Panc1 (cell line): ENCODE data around the gene ZNF319. TPM values are rescaled to one million over a fixed set of nuclear protein-coding genes. Genes with fewer than 3 reads are reported as not detected.

Experiments
- ATAC-seq: fragments of 200-7000 bp; cut with Tn5 transposase; 2 replicates; pipeline ENCODE4 v1.9.1; 2020; ENCODE audit warnings: mild to moderate bottlenecking, moderate library complexity
- BruUV-seq: library from RNA; stranded (reverse); fragments of 400-500 nt; replicated peaks from 2 replicates; lab custom pipeline; 2021; lab: Mats Ljungman, UMichigan
- CTCF ChIA-PET: fragments of 300-600 bp; sonication (Branson Sonifier 250); formaldehyde crosslinking; loops from one replicate; lab custom pipeline; 2022; ENCODE audit warnings: antibody characterized with exemption; lab: Charles Lee
- POLR2A ChIA-PET: fragments of 300-600 bp; sonication (Branson Sonifier 250); formaldehyde crosslinking; loops from one replicate; lab custom pipeline; 2022; ENCODE audit warnings: antibody characterized with exemption; lab: Charles Lee
- DNase-seq: peaks from one replicate; pipeline ENCODE4 v3.0.0-alpha.2; 2010; ENCODE audit warnings: low read depth, low spot score
- H3K27ac ChIP-seq: 2 replicates; pipeline ENCODE4 v1.5.1; 2011; ENCODE audit warnings: mild to moderate bottlenecking, low read length, inconsistent platforms
- H3K27me3 ChIP-seq: fragments of 200-500 bp; sonication (Bioruptor generic); 2 replicates; pipeline ENCODE4 v1.6.0; 2014; ENCODE audit warnings: low read length, inconsistent platforms; ENCODE audit not compliant: control insufficient read depth, insufficient read depth
- H3K36me3 ChIP-seq: fragments of 200-500 bp; sonication (Bioruptor generic); 2 replicates; pipeline ENCODE4 v1.5.1; 2014; ENCODE audit warnings: inconsistent platforms, mild to moderate bottlenecking, low read length, moderate library complexity; ENCODE audit not compliant: control insufficient read depth, insufficient read depth
- H3K4me1 ChIP-seq: 2 replicates; pipeline ENCODE4 v1.5.1; 2011; ENCODE audit warnings: inconsistent platforms, mild to moderate bottlenecking, low read length, moderate library complexity; ENCODE audit not compliant: control insufficient read depth, insufficient read depth
- H3K4me3 ChIP-seq, 2 experiments: 2 replicates each; pipeline ENCODE4 v1.5.1; 2011 to 2012; ENCODE audit warnings: low read depth in 2 of 2, low read length in 2 of 2, mild to moderate bottlenecking in 2 of 2, inconsistent platforms in 1 of 2, moderate library complexity in 1 of 2
- H3K9me3 ChIP-seq: fragments of 200-500 bp; sonication (Bioruptor generic); 2 replicates; pipeline ENCODE4 v1.5.1; 2014; ENCODE audit warnings: low read depth, mild to moderate bottlenecking, inconsistent platforms, low read length, moderate library complexity; ENCODE audit not compliant: control insufficient read depth, insufficient read depth
- POLR2AphosphoS5 ChIP-seq: IDR thresholded peaks from 2 replicates; pipeline ENCODE4 v1.6.1; 2012; ENCODE audit warnings: mild to moderate bottlenecking, low read depth, low read length, moderate library complexity
- REST ChIP-seq, 2 experiments: IDR thresholded peaks; 2 replicates each; pipeline ENCODE4 v1.6.1; 2011 to 2012; ENCODE audit warnings: low read depth in 2 of 2, control low read depth in 1 of 2, low read length in 1 of 2, mild to moderate bottlenecking in 1 of 2, moderate library complexity in 1 of 2; ENCODE audit not compliant: insufficient read depth in 1 of 2
- SIN3A ChIP-seq: IDR thresholded peaks from 2 replicates; pipeline ENCODE4 v1.6.1; 2012; ENCODE audit warnings: low read depth, mild to moderate bottlenecking, low read length, moderate library complexity, borderline replicate concordance; ENCODE audit not compliant: insufficient read depth
- TCF7L2 ChIP-seq: IDR thresholded peaks from 2 replicates; pipeline ENCODE4 v1.6.1; 2011; ENCODE audit warnings: mild to moderate bottlenecking, low read depth, low read length, inconsistent platforms
- in situ Hi-C: cut with HindIII; loops from 2 replicates; pipeline ENCODE4 v1.10.0; 2016; ENCODE audit warnings: low sequenced_read_pairs, low pct_unique_long_range_greater_than_20kb
- intact Hi-C: fragments of 100-400 bp; cut with micrococcal nuclease; formaldehyde crosslinking; loops from one replicate; pipeline ENCODE4 v1.10.0; 2022; ENCODE audit not compliant: unreplicated experiment
- total RNA-seq: library from RNA; stranded (reverse); gene quantifications from one replicate; pipeline ENCODE4 v1.2.1, GENCODE V29; 2021; ENCODE audit not compliant: unreplicated experiment
- TF ChIP-seq, protein P1 (sequence below): fragments of 450-650 bp; IDR thresholded peaks from 2 replicates; pipeline ENCODE4 v1.5.1; 2017; ENCODE audit warnings: mild to moderate bottlenecking

Gene ZNF319
- total RNA-seq, 1 experiment from 2014 or later, result 6.5 TPM

- ATAC-seq, result no peak
- Histone ChIP-seq H3K4me3 (no peak overlapping the region), H3K27ac (no peak overlapping the region)
Measured at GRCh38 chr16:57993438-57993837, 7.0 kb downstream of the ZNF319 start.

GRCh38 chr16:57992084-57992483, 8.4 kb downstream of the ZNF319 start:
- in situ Hi-C loops, result no loop called here
- CTCF ChIA-PET, result interaction anchor here (0.6 kb wide), 1 partner anchor 129 kb away, joined by 5 read pairs; no protein-coding TSS in a partner anchor

More at GRCh38 chr16:57993438-57993837, 7.0 kb downstream of the ZNF319 start:
- TF ChIP-seq POLR2AphosphoS5 (no peak), TCF7L2 (no peak), SIN3A (no peak), REST (IDR thresholded peaks at IDR 0.05; ENCODE audit: insufficient read depth in 1 of 2, low read depth in 2 of 2, low read length in 1 of 2) (no peak)
- TF ChIP-seq, protein P1, sequence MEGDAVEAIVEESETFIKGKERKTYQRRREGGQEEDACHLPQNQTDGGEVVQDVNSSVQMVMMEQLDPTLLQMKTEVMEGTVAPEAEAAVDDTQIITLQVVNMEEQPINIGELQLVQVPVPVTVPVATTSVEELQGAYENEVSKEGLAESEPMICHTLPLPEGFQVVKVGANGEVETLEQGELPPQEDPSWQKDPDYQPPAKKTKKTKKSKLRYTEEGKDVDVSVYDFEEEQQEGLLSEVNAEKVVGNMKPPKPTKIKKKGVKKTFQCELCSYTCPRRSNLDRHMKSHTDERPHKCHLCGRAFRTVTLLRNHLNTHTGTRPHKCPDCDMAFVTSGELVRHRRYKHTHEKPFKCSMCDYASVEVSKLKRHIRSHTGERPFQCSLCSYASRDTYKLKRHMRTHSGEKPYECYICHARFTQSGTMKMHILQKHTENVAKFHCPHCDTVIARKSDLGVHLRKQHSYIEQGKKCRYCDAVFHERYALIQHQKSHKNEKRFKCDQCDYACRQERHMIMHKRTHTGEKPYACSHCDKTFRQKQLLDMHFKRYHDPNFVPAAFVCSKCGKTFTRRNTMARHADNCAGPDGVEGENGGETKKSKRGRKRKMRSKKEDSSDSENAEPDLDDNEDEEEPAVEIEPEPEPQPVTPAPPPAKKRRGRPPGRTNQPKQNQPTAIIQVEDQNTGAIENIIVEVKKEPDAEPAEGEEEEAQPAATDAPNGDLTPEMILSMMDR, result no peak
- POLR2A ChIA-PET, result no interaction called here
- BruUV-seq, result no TSS peak
- Histone ChIP-seq H3K9me3 (no peaks in the 10 kb centered on the region), H3K27me3 (no peaks in the 10 kb centered on the region), H3K4me1 (no peaks in the 10 kb centered on the region), H3K36me3 (no peaks in the 10 kb centered on the region)
- CTCF ChIA-PET, result no interaction called here
- intact Hi-C loops (no loop called here), in situ Hi-C loops (no loop called here)
- no peak for DNase-seq

More at GRCh38 chr16:57992084-57992483, 8.4 kb downstream of the ZNF319 start:
- POLR2A ChIA-PET, result no interaction called here
- no peak overlapping the region for H3K4me3 ChIP-seq
- no peak overlapping the region for H3K27ac ChIP-seq
- intact Hi-C loops, result no loop called here
- H3K4me1 ChIP-seq, result no peaks in the 10 kb centered on the region
- no TSS peak for BruUV-seq
- no peaks in the 10 kb centered on the region for H3K36me3 ChIP-seq
- DNase-seq (no peak), ATAC-seq (no peak)
- no peaks in the 10 kb centered on the region for H3K9me3 ChIP-seq
- no peaks in the 10 kb centered on the region for H3K27me3 ChIP-seq
- TF ChIP-seq TCF7L2, result no peak
- no peak for TF ChIP-seq POLR2AphosphoS5
- no peak for TF ChIP-seq REST (IDR thresholded peaks at IDR 0.05; ENCODE audit: insufficient read depth in 1 of 2, low read depth in 2 of 2, low read length in 1 of 2)
- no peak for TF ChIP-seq SIN3A
- TF ChIP-seq, protein P1, result no peak
